RPMI8226 (cell line): ENCODE measurements around the gene ADAT3.

Experiments
- DNase-seq: peaks from one replicate; pipeline ENCODE4 v3.0.0-alpha.2; 2015

Gene ADAT3

DNA sequence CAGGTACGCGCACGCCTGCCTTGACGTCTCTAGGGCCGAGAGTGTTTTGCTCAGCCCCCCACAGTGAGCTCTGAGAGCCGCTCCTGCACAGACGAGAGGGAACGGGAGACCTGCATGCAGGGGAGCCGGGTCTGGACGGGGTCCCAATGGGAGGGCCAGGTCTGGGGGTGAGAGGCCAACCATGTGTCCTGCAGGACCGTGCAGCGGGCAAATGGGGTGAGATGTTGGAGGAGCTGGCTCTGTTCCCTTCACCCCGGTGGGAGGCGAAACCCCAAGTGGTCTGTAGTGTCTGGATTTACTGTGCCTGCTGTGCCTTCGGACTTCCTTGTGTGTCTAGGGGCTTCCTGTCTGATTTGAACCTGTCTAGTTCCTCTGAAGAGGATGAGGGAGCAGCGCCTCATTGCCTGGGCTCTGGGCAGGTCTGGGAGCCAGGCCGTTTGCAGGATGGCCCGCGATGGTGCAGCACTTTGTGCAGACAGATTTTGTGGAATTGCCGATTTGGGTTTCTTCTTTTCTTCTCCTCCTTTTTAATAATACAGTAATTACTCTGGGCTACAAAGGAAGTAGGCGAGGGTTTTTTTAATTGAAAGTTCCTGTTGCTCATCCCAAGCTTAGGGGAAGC is 37.8 kb downstream of the ADAT3 start:
- DNase-seq = peak; percentile 19

DNA sequence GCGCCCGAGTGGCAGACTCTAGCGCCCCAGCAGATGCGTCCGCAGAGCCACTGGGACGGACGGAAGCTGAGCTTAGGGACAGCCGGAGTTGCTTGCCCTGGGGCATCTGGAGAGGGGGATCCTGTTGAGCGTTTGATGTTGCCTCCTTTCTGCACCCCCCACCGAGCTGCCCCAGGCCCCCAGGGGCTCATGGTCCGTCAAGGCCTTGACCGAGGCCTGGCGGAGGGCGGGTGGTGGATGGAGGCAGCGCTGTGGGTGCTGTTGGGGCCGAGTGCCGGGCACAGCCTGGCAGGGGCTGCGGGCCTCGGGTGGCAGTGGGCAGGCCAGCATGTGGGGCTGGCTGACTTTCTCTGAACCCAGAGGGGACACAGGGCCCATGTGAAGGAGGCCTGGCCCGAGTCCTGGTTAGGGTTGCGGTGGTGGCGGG is 38.5 kb downstream of the ADAT3 start:
- no peak for DNase-seq

DNA sequence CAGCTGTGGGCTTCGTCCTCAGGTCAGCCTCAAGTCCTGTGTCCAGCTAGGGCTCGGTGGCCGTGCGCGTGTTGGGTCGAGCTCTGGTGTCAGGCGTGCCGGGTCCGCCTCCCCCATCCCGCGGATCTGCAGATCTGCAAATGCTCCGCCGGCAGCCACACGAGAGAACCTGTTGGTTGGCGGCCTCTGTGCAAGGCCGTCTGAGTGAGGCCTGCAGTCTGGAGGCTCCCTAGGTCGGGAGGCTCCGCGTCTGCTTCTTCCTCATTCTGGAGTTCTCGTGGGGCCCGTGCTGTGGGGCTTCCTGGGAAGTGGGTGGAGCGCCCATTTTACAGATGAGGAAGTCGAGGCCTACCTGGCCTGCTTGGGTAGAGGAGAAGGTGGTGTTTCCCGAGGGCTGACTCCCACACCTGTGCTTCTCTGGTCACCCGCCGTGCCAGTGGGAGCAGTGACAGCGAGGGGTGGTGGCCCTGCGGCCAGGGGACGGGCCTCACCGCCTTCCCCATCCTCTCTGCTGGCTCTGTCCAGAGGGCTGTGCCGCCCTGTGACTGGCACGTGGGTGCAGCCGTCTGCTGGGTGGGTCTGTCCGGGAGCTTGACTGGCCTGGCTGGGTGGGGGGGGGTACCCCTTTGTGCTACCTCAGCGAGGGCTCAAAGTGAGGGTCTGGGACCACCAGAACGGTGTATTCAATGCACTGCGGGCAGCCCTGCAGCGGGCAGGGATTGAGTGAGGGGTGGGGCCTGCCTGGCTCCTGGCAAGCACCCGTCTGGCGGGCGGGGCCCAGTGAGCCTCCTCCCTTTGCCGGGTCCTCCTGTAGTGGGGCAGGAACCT is 39.1 kb downstream of the ADAT3 start:
- no peak for DNase-seq

- DNase-seq = no peak
Observed at GRCh38 chr19:1944916-1945561, 39.8 kb downstream of the ADAT3 start.

DNA sequence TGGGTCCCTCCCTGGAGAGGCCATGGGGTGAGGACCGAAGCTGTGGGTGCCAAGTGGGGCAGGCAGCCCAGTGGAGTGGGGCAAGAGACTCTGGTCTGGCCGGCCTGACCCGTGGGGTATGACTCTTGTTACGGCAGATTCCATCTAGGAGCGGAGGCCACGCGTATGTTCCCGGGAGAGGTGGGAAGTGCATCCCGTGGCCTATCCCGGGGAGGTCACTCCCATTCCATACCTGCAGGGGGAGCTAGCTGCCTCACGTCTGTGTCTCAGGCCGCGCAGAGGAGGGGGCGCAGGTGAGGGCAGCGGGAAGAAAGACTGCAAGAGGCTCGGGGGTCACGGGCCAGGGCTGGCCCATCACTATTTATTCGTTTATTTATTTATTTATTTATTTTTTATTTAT is 40.7 kb downstream of the ADAT3 start:
- no peak for DNase-seq

DNA sequence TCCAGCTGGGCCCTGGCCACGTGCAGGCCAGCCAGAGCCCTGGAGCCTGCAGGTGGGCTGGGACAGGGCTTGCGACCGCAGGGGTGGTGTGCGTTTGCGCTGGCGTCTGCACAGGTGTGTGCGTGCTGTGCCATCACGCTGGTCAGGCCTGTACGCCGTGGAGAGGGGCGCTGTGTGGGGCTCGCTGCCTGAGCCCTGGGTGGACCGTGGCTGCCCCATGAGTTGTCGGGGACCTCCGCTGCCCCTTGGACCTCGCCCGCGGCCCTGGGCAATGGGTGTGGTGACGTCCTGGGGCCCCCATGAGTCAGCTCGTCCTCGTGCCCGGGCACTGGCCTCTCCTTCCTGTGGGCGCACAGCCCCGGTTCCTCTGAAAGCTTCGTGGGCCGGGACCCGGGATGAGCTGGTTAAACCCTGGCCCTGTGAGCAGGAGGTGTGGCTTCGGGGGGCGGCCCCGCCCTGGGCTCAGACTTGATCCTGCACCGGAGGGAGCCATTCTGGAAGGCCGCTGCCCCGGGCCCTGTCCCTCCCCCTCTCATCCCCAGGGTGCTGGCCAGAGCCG is 42.5 kb downstream of the ADAT3 start:
- no peak for DNase-seq

DNA sequence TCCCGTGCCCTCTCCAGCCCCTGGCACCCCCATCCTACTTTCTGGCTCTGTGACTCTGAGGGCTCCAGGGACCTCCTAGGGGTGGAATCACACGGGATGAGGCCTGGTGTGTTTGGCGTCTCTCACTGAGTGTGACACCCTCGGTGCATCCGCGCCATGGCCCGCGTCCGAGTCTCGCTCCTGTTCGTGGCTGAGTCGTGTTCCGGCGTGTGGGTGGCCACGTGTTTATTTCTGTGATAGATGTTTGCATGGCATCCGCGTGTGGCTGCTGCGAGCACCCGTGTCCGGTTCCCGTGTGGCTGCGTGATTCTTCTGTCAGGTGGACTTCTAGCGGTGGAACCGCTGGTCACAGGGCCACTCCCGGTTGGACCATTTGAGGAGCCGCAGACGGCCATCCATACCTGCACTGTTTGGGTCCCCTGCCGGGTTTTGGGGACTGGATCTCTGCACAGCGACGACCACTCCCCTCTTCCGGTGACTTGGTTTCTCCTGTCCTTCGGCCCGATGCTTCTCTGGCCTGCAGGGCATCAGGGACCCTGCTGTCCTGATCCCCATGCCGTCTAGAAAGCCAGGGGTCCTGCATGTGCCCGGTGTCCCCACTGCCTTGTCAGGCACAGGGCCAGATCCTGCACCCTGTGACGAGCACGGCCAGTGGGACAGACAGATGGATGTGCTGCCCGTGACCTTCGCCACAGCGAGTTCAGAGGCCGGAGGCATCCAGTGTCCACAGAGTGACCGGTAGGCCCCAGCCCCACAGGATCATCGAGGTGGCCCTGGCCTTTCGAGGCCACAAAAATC is 44.3 kb downstream of the ADAT3 start:
- DNase-seq = no peak

GRCh38 chr19:1950640-1951039 is 45.4 kb downstream of the ADAT3 start:
- DNase-seq = no peak

DNA sequence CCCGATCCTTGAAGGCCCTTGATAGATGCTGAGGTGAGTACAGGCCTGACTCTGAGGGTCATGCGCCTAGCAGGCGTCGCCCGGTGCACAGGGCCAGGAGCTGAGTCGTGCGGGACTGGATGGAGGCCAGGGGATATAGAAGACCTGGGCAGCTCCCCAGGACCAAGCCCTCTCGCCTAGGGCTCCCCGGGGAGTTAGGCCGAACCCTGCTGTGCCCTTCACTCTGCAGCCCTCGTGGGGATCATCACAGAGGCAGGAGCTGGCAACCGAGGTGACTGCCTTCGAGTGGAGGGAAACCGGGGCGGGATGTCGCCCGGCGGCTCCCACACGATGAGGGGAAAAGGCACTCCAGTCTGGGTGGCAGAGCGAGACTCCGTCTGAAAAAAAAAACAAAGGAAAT is 47.4 kb downstream of the ADAT3 start:
- no peak for DNase-seq

DNA sequence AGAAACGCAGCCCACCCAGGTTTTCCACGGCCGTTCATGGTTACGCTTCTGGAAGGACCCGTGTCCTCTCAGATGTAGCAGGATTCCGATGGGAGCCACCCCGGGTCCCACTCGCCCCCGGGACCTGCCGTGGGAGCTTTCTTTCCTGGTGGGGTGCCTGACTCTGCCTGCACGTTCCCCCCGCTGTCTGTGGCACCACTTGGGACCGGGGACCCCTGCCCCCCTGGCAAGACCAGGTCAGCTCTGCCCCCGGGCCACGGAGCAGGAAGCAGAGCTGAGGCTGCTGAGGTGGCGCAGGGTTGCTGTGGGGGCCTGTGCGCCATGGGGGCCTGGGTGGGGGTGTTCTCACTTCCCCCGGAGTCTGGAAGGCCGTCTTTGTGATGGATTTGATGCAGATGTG is 47.8 kb downstream of the ADAT3 start:
- no peak for DNase-seq

DNA sequence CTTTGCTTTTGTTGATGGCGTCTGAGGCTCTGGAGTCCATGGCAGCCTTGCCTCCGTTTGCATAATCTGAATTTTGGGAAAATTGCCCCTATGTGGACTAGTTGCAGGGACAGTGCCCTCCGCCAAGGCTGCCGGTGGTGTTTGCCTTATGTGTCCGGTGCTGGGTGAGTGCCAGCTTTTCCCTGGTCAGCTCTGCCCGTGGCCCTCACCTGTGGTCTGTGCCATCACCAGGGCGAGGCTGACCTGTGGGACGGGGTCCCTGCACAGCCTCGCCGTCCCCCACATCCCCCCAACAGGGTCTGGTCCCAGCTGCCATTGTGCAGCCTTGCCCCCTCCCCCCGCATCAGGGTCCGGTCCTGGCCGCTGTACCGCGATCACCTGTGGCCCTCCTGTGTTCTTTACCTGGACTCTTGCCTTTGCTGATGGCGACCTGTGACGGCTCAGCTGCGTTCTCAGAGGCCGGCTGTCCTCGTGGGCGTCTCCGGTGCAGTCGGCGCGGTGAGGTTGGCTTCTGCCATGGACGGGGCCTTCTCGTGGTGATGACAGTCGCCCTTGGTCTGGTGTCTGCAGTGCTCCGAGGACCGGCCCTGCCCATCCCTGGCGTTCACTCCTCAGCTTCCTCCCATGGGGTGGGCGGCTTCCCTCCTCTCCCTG is 48.4 kb downstream of the ADAT3 start:
- no peak for DNase-seq

DNA sequence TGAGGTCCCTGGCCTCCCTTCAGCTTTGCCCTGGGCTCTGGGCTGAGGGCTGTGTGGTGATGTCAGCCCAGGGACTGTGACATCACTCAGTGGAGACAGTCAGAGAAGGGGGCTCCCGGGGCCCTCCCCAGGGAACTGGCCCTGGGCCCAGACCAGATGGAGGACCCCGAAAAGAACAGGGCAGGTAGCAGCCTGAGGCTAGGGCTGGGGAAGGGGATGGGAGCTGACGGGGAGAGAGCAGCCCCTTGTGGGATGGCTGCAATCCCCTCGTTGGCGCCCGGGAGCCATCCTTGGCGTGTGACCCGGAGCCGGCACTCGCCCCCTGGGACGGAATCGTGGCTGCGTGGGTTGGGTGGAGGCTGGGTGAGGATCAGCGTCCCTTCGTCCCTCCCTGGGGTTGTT is 49.3 kb downstream of the ADAT3 start:
- DNase-seq = no peak

DNA sequence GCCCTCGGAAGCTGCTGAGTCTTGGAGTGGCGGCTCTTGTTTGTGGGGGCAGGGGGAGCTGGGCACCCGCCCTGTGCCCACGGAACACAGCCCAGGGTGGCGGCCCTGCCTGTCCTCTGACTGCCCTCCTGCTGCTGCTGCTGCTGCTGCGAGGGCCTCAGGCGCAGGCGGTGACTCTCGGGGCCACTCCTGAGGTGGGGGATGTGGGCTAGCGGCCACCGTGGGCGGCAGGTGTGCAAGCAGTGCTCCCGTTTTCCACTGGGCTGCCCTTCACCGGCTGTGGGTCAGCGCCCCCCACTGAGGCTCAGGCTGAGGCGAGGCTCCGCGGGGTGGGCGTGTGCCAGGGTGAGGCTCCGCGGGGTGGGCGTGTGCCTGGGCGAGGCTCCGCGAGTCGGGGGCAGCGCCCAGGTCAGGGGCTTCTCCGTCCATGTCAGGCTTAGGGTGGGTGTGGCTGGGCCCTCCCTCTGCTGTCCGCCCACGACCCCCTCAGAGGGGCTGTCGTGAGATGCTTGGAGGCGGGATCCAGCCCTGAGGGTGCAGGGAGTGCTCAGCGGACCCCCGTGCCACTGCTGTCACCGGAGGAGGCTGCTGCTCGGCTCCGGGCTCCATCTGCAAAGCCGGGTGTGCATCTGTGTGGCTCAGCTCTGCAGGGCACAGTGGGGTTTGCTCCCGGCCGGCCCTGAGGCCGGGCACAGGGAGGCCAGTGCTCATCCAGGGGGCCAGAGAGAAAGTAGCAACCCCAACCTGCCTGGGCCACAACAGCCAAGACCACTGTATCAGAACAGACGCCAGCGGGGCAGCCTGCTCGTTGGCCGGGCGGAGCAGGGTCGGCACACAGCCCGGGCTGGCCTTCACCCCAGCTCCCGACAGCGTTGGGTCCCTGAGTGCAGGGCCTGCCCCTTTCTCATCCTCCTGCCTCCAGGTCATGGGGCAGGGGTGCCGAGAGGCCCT is 50.2 kb downstream of the ADAT3 start:
- DNase-seq = no peak

- DNase-seq = no peak
Observed at GRCh38 chr19:1956122-1956494, 50.9 kb downstream of the ADAT3 start.

DNA sequence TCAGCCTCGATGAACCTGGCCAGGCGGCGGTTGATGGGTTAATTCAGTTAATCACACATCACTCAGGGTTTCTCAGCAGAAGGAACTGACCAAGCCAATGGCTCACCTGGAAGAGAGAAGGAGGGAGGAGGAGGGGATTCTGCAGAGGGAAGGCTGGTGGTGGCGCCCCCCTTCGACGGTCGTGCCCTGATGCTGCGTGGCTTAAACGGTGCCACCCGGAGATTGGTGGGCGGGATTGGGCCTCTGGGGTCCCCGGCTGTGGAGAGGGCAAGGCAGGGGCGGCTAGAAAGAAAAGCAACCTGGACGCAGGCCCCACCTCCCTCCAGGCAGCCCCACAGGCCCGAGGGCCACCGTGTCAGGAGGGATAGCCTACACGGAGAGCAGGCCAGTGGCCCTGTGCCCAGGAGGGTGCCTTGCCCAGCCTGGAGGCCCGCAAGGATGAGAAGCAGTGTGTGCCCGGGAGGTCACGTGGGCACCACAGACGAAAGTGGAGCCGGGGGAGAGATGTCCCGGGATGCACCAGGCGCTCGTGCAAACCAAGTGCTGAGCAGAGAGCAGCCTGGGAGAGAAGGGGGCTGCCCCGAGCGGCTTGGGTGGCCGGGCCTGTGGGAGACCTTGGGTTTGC is 51.8 kb downstream of the ADAT3 start:
- no peak for DNase-seq

DNA sequence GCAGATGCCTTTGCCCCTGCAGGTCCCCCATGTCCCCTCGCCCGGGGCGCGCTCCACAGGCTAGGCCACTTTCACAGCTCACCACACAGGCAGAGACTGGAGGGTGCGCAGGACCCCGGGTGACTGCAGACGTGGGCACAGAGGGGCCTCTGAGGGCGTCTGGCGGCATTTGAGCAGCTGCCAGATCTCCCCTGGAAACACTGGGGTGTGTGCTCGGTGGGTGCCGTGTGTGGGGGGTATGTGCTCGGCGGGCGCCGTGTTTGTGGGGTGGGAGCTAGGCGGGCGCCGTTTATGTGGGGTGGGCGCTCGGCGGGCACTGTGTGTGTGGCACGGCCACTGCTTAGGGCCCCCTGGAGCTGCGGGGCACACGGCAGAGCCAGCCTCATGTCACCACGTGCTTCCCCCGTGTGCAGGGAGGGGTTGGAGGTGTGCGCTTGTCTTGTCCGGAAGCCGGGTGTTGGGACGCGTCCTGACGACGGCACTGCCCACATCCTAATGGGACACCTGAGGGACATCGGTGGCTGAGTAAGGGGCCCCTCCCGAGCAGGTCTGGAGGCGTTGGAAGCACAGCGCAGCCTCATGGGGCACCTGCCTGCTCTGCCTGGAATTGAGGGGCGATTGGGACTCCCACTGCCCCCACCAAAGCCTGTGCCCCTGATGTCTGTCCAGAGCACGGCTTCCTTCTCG is 52.5 kb downstream of the ADAT3 start:
- DNase-seq = no peak

DNA sequence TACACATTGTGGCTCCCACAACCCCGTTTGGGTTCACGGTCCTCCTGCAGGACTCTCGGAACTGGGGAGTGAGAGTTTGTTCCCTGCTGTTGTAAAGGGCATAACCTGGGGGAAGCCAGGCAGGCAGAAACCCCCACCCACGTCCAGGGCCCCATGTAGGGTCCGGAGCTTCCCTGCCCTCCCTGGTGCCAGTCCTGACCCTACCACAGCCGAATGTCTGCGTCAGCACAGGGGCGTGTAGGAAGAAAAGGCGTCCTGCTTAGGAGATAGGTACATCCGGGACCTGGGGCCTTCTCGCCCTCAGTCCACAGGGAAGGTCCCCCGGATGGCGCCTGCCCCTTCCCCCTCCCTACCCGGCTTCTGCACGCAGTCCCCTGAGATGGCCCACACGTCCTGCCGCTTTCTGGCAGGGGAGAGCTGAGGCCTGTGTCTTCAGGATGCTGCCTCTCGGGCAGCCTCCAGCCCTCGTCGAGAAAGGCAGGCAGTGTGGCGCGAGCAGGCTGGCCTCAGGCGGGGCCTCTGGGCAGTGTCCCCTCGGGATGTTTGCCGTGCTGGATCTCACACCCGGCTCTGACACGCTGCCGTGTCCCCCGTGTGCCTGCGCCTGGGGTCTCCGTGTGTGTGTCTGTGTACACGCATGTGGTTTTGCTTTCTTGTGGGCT is 54.9 kb downstream of the ADAT3 start:
- DNase-seq = no peak

- no peak for DNase-seq
Observed at GRCh38 chr19:1961000-1961883, 56.0 kb downstream of the ADAT3 start.

DNA sequence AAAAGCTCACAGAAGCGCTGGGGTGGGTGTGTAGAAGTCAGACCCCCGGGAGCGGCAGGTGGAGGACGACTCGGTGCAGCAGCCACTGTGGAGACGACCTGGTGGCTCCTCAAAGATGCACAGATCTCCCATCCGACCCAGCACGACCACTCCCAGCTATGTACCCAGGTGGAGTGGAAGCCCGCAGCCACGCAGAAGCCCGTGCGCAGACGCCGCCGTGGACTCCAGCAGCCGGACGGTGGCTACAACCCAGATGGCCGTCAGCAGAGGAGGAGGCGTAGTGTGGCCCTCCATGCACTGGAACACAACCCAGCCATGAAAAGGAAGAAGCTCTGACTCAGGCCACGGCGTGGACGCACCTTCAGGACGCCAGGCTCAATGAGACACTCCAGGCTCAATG is 57.5 kb downstream of the ADAT3 start:
- DNase-seq = no peak
